ENCODE measurements around the gene EMP2. TPM values are rescaled to one million over a fixed set of nuclear protein-coding genes. Genes with fewer than 3 reads are reported as not detected.

The EMP2 gene
- total RNA-seq, 1 donor from 2014 or later, result 518 TPM

DNA sequence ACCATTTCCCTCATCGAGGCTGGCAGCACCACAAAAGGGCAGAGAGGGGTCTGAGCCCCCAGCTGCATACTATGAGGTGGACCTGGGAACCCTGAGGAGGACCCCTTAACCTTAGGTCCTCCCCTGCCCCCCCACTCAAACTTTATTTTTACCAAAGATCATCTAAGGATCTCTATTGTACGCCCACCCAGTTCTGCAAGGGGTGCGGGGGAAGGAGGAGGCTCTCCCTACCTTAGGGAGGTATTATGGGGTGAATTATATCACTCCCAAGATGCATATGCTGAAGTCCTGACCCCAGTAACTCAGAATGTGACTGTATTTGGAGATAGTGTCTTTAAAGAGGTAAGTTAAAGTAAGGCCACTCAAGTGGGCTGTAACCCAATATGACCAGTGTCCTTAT, 26.8 kb upstream of the EMP2 start:
- TF ChIP-seq, protein P1, sequence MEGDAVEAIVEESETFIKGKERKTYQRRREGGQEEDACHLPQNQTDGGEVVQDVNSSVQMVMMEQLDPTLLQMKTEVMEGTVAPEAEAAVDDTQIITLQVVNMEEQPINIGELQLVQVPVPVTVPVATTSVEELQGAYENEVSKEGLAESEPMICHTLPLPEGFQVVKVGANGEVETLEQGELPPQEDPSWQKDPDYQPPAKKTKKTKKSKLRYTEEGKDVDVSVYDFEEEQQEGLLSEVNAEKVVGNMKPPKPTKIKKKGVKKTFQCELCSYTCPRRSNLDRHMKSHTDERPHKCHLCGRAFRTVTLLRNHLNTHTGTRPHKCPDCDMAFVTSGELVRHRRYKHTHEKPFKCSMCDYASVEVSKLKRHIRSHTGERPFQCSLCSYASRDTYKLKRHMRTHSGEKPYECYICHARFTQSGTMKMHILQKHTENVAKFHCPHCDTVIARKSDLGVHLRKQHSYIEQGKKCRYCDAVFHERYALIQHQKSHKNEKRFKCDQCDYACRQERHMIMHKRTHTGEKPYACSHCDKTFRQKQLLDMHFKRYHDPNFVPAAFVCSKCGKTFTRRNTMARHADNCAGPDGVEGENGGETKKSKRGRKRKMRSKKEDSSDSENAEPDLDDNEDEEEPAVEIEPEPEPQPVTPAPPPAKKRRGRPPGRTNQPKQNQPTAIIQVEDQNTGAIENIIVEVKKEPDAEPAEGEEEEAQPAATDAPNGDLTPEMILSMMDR (IDR thresholded peaks at IDR 0.05), result no peak
- ATAC-seq (no peak), DNase-seq (no peak)
- Histone ChIP-seq H3K27ac (no peak overlapping the region), H3K9me3 (no peaks in the 10 kb centered on the region), H3K4me3 (no peak overlapping the region), H3K27me3 (ENCODE audit: low read depth) (no peaks in the 10 kb centered on the region), H3K36me3 (no peaks in the 10 kb centered on the region), H3K4me1 (peaks cover 13% of the 10 kb centered on the region)
- intact Hi-C loops (cut with DNase I), result no loop called here

DNA sequence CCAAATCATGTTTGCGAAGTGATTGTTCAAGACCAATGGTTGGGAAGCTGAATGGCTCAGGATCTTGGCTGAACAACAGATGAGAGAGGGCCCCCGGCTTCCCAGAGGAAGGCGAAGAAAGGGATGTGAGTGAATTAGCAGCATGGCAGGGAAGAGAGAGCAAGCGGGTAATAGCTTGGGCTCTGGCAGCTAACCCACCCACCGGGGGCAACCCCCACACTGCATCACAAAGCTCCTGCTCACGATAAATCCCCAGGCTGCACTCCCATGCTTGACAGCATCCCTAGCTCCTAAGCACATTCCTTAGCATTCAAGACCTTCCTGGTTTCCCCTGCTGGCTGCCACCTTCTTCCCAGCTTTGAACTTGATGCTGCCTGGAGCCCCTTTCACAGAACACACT, 26.2 kb upstream of the EMP2 start:
- Histone ChIP-seq H3K4me1 (peaks cover 16% of the 10 kb centered on the region), H3K36me3 (no peaks in the 10 kb centered on the region), H3K4me3 (no peak overlapping the region), H3K27ac (no peak overlapping the region), H3K27me3 (ENCODE audit: low read depth) (no peaks in the 10 kb centered on the region), H3K9me3 (no peaks in the 10 kb centered on the region)
- intact Hi-C loops (cut with DNase I), result no loop called here
- DNase-seq (no peak), ATAC-seq (no peak)
- TF ChIP-seq, protein P1 (IDR thresholded peaks at IDR 0.05), result no peak

DNA sequence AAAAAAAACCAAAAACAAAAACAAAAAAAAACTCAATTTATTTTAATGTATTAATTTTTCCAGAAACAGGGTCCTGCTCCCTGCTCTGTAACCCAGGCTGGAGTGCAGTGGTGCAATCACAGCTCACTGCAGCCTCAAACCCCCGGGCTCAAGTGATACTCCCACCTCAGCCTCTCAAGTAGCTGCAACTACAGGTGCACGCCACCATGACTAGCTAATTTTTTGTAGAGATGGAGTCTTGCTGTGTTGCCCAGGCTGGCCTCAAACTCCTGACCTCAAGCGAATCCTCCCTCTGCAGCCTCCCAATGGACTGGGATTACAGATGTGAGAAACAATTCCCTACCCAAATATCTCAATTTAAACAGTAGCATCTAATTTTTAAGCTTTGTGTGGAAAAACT, 25.2 kb upstream of the EMP2 start:
- Histone ChIP-seq H3K27ac (no peak overlapping the region), H3K4me1 (peaks cover 26% of the 10 kb centered on the region), H3K36me3 (no peaks in the 10 kb centered on the region), H3K27me3 (ENCODE audit: low read depth) (no peaks in the 10 kb centered on the region), H3K4me3 (no peak overlapping the region), H3K9me3 (no peaks in the 10 kb centered on the region)
- intact Hi-C loops (cut with DNase I), result no loop called here
- ATAC-seq (no peak), DNase-seq (no peak)
- TF ChIP-seq, protein P1 (IDR thresholded peaks at IDR 0.05), result no peak

GRCh38 chr16:10601444-10602408, 21.3 kb upstream of the EMP2 start:
- H3K36me3 ChIP-seq, result no peaks in the 10 kb centered on the region
- ATAC-seq, result peak; percentile 92 to 93
- DNase-seq, result peak; percentile 84
- peak overlapping the region; percentile 81 for H3K27ac ChIP-seq
- H3K9me3 ChIP-seq, result no peaks in the 10 kb centered on the region
- TF ChIP-seq, protein P1 (IDR thresholded peaks at IDR 0.05), result no peak
- H3K4me1 ChIP-seq, result peaks cover 42% of the 10 kb centered on the region
- intact Hi-C loops (cut with DNase I), result no loop called here
- H3K27me3 ChIP-seq (ENCODE audit: low read depth), result no peaks in the 10 kb centered on the region
- H3K4me3 ChIP-seq, result no peak overlapping the region

DNA sequence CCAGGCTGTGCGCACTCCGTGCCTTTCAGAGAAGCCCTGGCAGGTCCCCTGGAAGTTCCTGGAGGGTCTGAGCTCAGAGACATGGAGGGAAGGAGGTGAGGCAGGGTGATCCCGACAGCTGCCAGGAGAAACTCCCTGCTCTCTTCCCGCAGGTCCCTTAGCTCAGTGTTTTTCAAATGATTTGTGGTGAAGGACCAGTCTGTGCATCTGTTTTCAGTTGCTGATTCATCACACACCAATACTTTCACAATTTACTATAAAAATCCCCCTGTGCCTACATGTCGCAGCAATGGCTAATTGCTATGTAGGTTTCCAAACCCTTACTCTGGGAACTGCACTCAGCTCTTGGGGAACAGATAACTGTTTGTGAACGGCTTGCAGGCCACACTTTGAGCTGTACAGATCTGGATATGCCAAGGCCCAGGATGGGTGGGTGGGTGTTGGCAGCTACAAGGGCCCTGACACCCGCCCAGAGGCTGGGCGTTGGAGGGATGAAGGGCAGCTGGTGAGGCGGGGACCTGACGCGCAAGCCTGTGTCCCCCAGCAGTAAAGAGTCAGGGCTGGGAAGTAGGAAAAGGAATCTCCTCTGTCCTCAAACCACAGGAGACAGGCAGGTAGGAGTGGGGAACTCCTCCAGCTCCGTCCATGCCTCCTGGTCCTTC, 20.5 kb upstream of the EMP2 start:
- H3K27me3 ChIP-seq (ENCODE audit: low read depth), result no peaks in the 10 kb centered on the region
- DNase-seq (peak; percentile 68), ATAC-seq (peak in 1 of 2 donors; percentile 54)
- H3K9me3 ChIP-seq, result no peaks in the 10 kb centered on the region
- H3K4me3 ChIP-seq, result no peak overlapping the region
- H3K4me1 ChIP-seq, result peaks cover 42% of the 10 kb centered on the region
- H3K36me3 ChIP-seq, result no peaks in the 10 kb centered on the region
- TF ChIP-seq, protein P1 (IDR thresholded peaks at IDR 0.05), result no peak
- intact Hi-C loops (cut with DNase I), result no loop called here
- H3K27ac ChIP-seq, result peak overlapping the region; percentile 81

All from lower lobe of right lung (tissue), 2 donors.